Neural progenitor cell (in vitro differentiated cells): Measurements from ENCODE around the gene ARHGEF26. TPM values are rescaled to one million over a fixed set of nuclear protein-coding genes. Genes with fewer than 3 reads are reported as not detected.

Experiments
- DNase-seq: peaks from one replicate; pipeline ENCODE4 v3.0.0-alpha.2; 2016; ENCODE audit warnings: low spot score
- H2AFZ ChIP-seq: fragments of 200-600 bp; sonication (generic); replicated peaks from 2 replicates; pipeline ENCODE4 v1.6.1; 2016; ENCODE audit warnings: antibody characterized with exemption
- H3F3A ChIP-seq: fragments of 200-600 bp; sonication (generic); 2 replicates; pipeline ENCODE4 v1.6.1; 2016; ENCODE audit warnings: antibody characterized with exemption, low read depth
- H3K27ac ChIP-seq: fragments of 200-600 bp; sonication (generic); 2 replicates; pipeline ENCODE4 v1.5.1; 2016; ENCODE audit warnings: mild to moderate bottlenecking
- H3K27me3 ChIP-seq: fragments of 200-600 bp; sonication (generic); 2 replicates; pipeline ENCODE4 v1.6.1; 2016; ENCODE audit warnings: mild to moderate bottlenecking, moderate library complexity
- H3K36me3 ChIP-seq: fragments of 200-600 bp; sonication (generic); 2 replicates; pipeline ENCODE4 v1.5.1; 2016
- H3K4me1 ChIP-seq: fragments of 200-600 bp; sonication (generic); 2 replicates; pipeline ENCODE4 v1.6.1; 2016; ENCODE audit warnings: mixed run types
- H3K4me2 ChIP-seq: fragments of 200-600 bp; sonication (generic); 2 replicates; pipeline ENCODE4 v1.6.1; 2016
- H3K4me3 ChIP-seq: fragments of 200-600 bp; sonication (generic); 2 replicates; pipeline ENCODE4 v1.5.1; 2016
- H3K79me2 ChIP-seq: fragments of 200-600 bp; sonication (generic); 2 replicates; pipeline ENCODE4 v1.6.1; 2016; ENCODE audit warnings: low read depth
- H3K9ac ChIP-seq: fragments of 200-600 bp; sonication (generic); 2 replicates; pipeline ENCODE4 v1.6.1; 2016
- H3K9me3 ChIP-seq: fragments of 200-600 bp; sonication (generic); 2 replicates; pipeline ENCODE4 v1.5.1; 2016; ENCODE audit warnings: low read depth
- H4K20me1 ChIP-seq: fragments of 200-600 bp; sonication (generic); 2 replicates; pipeline ENCODE4 v1.6.1; 2016; ENCODE audit warnings: low read depth
- H3K27ac Mint-ChIP-seq: 3 replicates; pipeline ENCODE4 v1.8.0; 2021; ENCODE audit warnings: mixed read lengths
- H3K27me3 Mint-ChIP-seq: 2 replicates; pipeline ENCODE4 v1.8.0; 2022; ENCODE audit warnings: low read depth, mild to moderate bottlenecking, inconsistent platforms, moderate library complexity, mixed read lengths; ENCODE audit not compliant: insufficient read depth
- H3K36me3 Mint-ChIP-seq: 3 replicates; pipeline ENCODE4 v1.8.0; 2021; ENCODE audit warnings: mixed read lengths
- H3K4me1 Mint-ChIP-seq: 3 replicates; pipeline ENCODE4 v1.8.0; 2021; ENCODE audit warnings: mixed read lengths
- H3K4me3 Mint-ChIP-seq: 3 replicates; pipeline ENCODE4 v1.8.0; 2021; ENCODE audit warnings: mild to moderate bottlenecking, moderate library complexity, mixed read lengths
- H3K9me3 Mint-ChIP-seq: 3 replicates; pipeline ENCODE4 v1.8.0; 2020; ENCODE audit warnings: mixed read lengths
- CTCF ChIP-seq: fragments of 200-600 bp; sonication (generic); IDR thresholded peaks from 2 replicates; pipeline ENCODE4 v1.5.1; 2017; ENCODE audit warnings: antibody characterized with exemption, mild to moderate bottlenecking
- EZH2 ChIP-seq: fragments of 200-600 bp; sonication (generic); IDR thresholded peaks from 2 replicates; pipeline ENCODE4 v1.6.1; 2017; ENCODE audit warnings: antibody characterized with exemption, mild to moderate bottlenecking, moderate library complexity
- EZH2phosphoT487 ChIP-seq: fragments of 200-600 bp; sonication (generic); IDR thresholded peaks from 2 replicates; pipeline ENCODE4 v1.6.1; 2017; ENCODE audit warnings: antibody characterized with exemption
- total RNA-seq: library from RNA; depleted of rRNA; stranded (reverse); fragments of >200 nt; gene quantifications from 2 replicates; pipeline ENCODE4 v1.2.3, GENCODE V29; 2015; ENCODE audit warnings: low replicate concordance

Gene ARHGEF26
- total RNA-seq, 1 donor from 2014 or later = 14.0 TPM

- no peak overlapping the region for H3K4me3 Mint-ChIP-seq
- peaks cover 32% of the 10 kb centered on the region for H3K36me3 Mint-ChIP-seq
- Histone ChIP-seq H3K27ac (no peak overlapping the region), H3K4me1 (no peaks in the 10 kb centered on the region), H4K20me1 (peaks cover 5% of the 10 kb centered on the region), H3K9ac (no peak overlapping the region), H3K36me3 (peaks cover 46% of the 10 kb centered on the region), H3K27me3 (no peaks in the 10 kb centered on the region), H3K79me2 (peaks cover 23% of the 10 kb centered on the region), H3K9me3 (no peaks in the 10 kb centered on the region), H2AFZ (no peak overlapping the region), H3K4me2 (no peak overlapping the region), H3F3A (no peaks in the 10 kb centered on the region), H3K4me3 (no peak overlapping the region)
- H3K27ac Mint-ChIP-seq = no peak overlapping the region
- DNase-seq = no peak
- H3K9me3 Mint-ChIP-seq = peaks cover 2% of the 10 kb centered on the region
- H3K27me3 Mint-ChIP-seq = no peaks in the 10 kb centered on the region
- no peak for TF ChIP-seq EZH2
- no peak for TF ChIP-seq EZH2phosphoT487
- TF ChIP-seq CTCF = no peak
- no peaks in the 10 kb centered on the region for H3K4me1 Mint-ChIP-seq
Measured at GRCh38 chr3:154274348-154274747, 153.2 kb downstream of the ARHGEF26 start.

- H3K27ac Mint-ChIP-seq = no peak overlapping the region
- Histone ChIP-seq H3K79me2 (peaks cover 16% of the 10 kb centered on the region), H3K9me3 (no peaks in the 10 kb centered on the region), H3K27ac (no peak overlapping the region), H3K4me2 (no peak overlapping the region), H3K27me3 (no peaks in the 10 kb centered on the region), H4K20me1 (peaks cover 5% of the 10 kb centered on the region), H3K9ac (no peak overlapping the region), H3F3A (no peaks in the 10 kb centered on the region), H3K36me3 (peaks cover 48% of the 10 kb centered on the region), H3K4me3 (no peak overlapping the region), H2AFZ (no peak overlapping the region), H3K4me1 (no peaks in the 10 kb centered on the region)
- no peaks in the 10 kb centered on the region for H3K9me3 Mint-ChIP-seq
- H3K36me3 Mint-ChIP-seq = peaks cover 31% of the 10 kb centered on the region
- no peak for TF ChIP-seq CTCF
- TF ChIP-seq EZH2 = no peak
- TF ChIP-seq EZH2phosphoT487 = no peak
- H3K27me3 Mint-ChIP-seq = no peaks in the 10 kb centered on the region
- no peak for DNase-seq
- H3K4me1 Mint-ChIP-seq = no peaks in the 10 kb centered on the region
- H3K4me3 Mint-ChIP-seq = no peak overlapping the region
Measured at GRCh38 chr3:154275292-154275691, 154.1 kb downstream of the ARHGEF26 start.

- Histone ChIP-seq H4K20me1 (peaks cover 5% of the 10 kb centered on the region), H3K79me2 (peaks cover 9% of the 10 kb centered on the region)
- H3K27me3 Mint-ChIP-seq = no peaks in the 10 kb centered on the region
Measured at GRCh38 chr3:154275965-154276364, 154.8 kb downstream of the ARHGEF26 start.

More at GRCh38 chr3:154275965-154276364, 154.8 kb downstream of the ARHGEF26 start:
- Histone ChIP-seq H2AFZ (no peak overlapping the region), H3K4me1 (no peaks in the 10 kb centered on the region), H3K4me3 (no peak overlapping the region), H3K27me3 (no peaks in the 10 kb centered on the region), H3K27ac (no peak overlapping the region), H3K9me3 (no peaks in the 10 kb centered on the region), H3K4me2 (no peak overlapping the region), H3F3A (no peaks in the 10 kb centered on the region), H3K36me3 (peaks cover 48% of the 10 kb centered on the region), H3K9ac (no peak overlapping the region)
- DNase-seq = no peak
- TF ChIP-seq EZH2 (no peak), EZH2phosphoT487 (no peak), CTCF (no peak)
- H3K4me1 Mint-ChIP-seq = no peaks in the 10 kb centered on the region
- no peaks in the 10 kb centered on the region for H3K9me3 Mint-ChIP-seq
- peaks cover 33% of the 10 kb centered on the region for H3K36me3 Mint-ChIP-seq
- H3K27ac Mint-ChIP-seq = no peak overlapping the region
- no peak overlapping the region for H3K4me3 Mint-ChIP-seq
